MM.1S (cell line): ENCODE measurements around the gene REEP1.

ENCODE experiments used
- DNase-seq: peaks from one replicate; pipeline ENCODE4 v3.0.0-alpha.2; 2015
- H2AFZ ChIP-seq: fragments of 300-600 bp; sonication (generic); 2 replicates; pipeline ENCODE4 v1.6.0; 2016; ENCODE audit warnings: antibody characterized with exemption, low read length
- H3F3A ChIP-seq: fragments of 300-600 bp; sonication (generic); 2 replicates; pipeline ENCODE4 v1.6.1; 2016; ENCODE audit warnings: mild to moderate bottlenecking, antibody characterized with exemption, low read length, moderate library complexity, mixed read lengths; ENCODE audit not compliant: insufficient read depth
- H3K27ac ChIP-seq: fragments of 300-600 bp; sonication (generic); 2 replicates; pipeline ENCODE4 v1.5.1; 2016; ENCODE audit warnings: mild to moderate bottlenecking, low read length
- H3K27me3 ChIP-seq: fragments of 300-600 bp; sonication (generic); replicated peaks from 2 replicates; pipeline ENCODE4 v1.6.0; 2016; ENCODE audit warnings: low read length; ENCODE audit not compliant: insufficient read depth
- H3K36me3 ChIP-seq: fragments of 300-600 bp; sonication (generic); replicated peaks from 2 replicates; pipeline ENCODE4 v1.6.1; 2016; ENCODE audit warnings: mild to moderate bottlenecking, low read length, mixed read lengths; ENCODE audit not compliant: insufficient read depth
- H3K4me1 ChIP-seq: fragments of 300-600 bp; sonication (generic); 2 replicates; pipeline ENCODE4 v1.6.1; 2016; ENCODE audit warnings: low read length, mixed read lengths
- H3K4me2 ChIP-seq: fragments of 300-600 bp; sonication (generic); 2 replicates; pipeline ENCODE4 v1.6.0; 2016; ENCODE audit warnings: low read depth, low read length
- H3K4me3 ChIP-seq: fragments of 300-600 bp; sonication (generic); 2 replicates; pipeline ENCODE4 v1.5.1; 2016; ENCODE audit warnings: low read length, mixed read lengths
- H3K79me2 ChIP-seq: fragments of 300-600 bp; sonication (generic); 2 replicates; pipeline ENCODE4 v1.6.1; 2016; ENCODE audit warnings: mixed run types, low read length, mixed read lengths
- H3K9ac ChIP-seq: fragments of 300-600 bp; sonication (generic); 2 replicates; pipeline ENCODE4 v1.6.1; 2016; ENCODE audit warnings: low read length, mixed read lengths
- H3K9me2 ChIP-seq: fragments of 300-600 bp; sonication (generic); replicated peaks from 2 replicates; pipeline ENCODE4 v1.6.1; 2016; ENCODE audit warnings: mild to moderate bottlenecking, low read length, mixed read lengths; ENCODE audit not compliant: insufficient read depth
- H3K9me3 ChIP-seq: fragments of 300-600 bp; sonication (generic); replicated peaks from 2 replicates; pipeline ENCODE4 v1.6.1; 2016; ENCODE audit warnings: mild to moderate bottlenecking, low read length, mixed read lengths; ENCODE audit not compliant: insufficient read depth
- H4K20me1 ChIP-seq: fragments of 300-600 bp; sonication (generic); 2 replicates; pipeline ENCODE4 v1.6.1; 2016; ENCODE audit warnings: mild to moderate bottlenecking, low read length, moderate library complexity, mixed read lengths; ENCODE audit not compliant: insufficient read depth
- CTCF ChIP-seq: fragments of 300-600 bp; sonication (generic); IDR thresholded peaks from 2 replicates; pipeline ENCODE4 v1.5.1; 2016; ENCODE audit warnings: antibody characterized with exemption, low read length, mixed read lengths
- EZH2 ChIP-seq: fragments of 300-600 bp; sonication (generic); optimal IDR thresholded peaks from 2 replicates; pipeline ENCODE3; 2017; ENCODE audit warnings: low read depth, mild to moderate bottlenecking, antibody characterized with exemption, low read length, mixed read lengths
- EZH2phosphoT487 ChIP-seq: fragments of 300-600 bp; sonication (generic); IDR thresholded peaks from 2 replicates; pipeline ENCODE4 v1.6.1; 2018; ENCODE audit warnings: antibody characterized with exemption, low read length

The REEP1 gene

GRCh38 chr2:86170449-86170848 is 167.0 kb downstream of the REEP1 start:
- no peaks in the 10 kb centered on the region for H3K4me1 ChIP-seq
- H3K36me3 ChIP-seq = peaks cover 6% of the 10 kb centered on the region; the same call in 1 of the 2 replicates
- peaks cover 31% of the 10 kb centered on the region for H3K79me2 ChIP-seq
- no peaks in the 10 kb centered on the region for H3F3A ChIP-seq
- no peaks in the 10 kb centered on the region for H3K9me2 ChIP-seq
- no peak overlapping the region for H3K27ac ChIP-seq
- H3K9ac ChIP-seq = no peak overlapping the region
- H3K4me3 ChIP-seq = no peak overlapping the region
- no peak for TF ChIP-seq CTCF
- TF ChIP-seq EZH2phosphoT487 = no peak
- no peak for TF ChIP-seq EZH2
- no peaks in the 10 kb centered on the region for H3K27me3 ChIP-seq
- no peaks in the 10 kb centered on the region for H3K9me3 ChIP-seq
- DNase-seq = no peak
- H3K4me2 ChIP-seq = no peak overlapping the region
- H4K20me1 ChIP-seq = no peaks in the 10 kb centered on the region
- no peak overlapping the region for H2AFZ ChIP-seq
